Nephron progenitor cell (in vitro differentiated cells): ENCODE measurements around the gene UGP2.
"Not testable (repeated sequence)": the region's sequence is repeated elsewhere in the genome, so short reads cannot be mapped to it uniquely, and the experiment has no call there.

Experiments used
- DNase-seq: peaks from one replicate; pipeline ENCODE4 v3.0.0; 2021
- H3K27ac Mint-ChIP-seq: 2 replicates; pipeline ENCODE4 v1.8.0; 2021; ENCODE audit warnings: mild to moderate bottlenecking, moderate library complexity, mixed read lengths
- H3K27me3 Mint-ChIP-seq: 2 replicates; pipeline ENCODE4 v1.8.0; 2021; ENCODE audit warnings: mild to moderate bottlenecking, low read depth, mixed read lengths; ENCODE audit not compliant: poor library complexity
- H3K36me3 Mint-ChIP-seq: 2 replicates; pipeline ENCODE4 v1.8.0; 2021; ENCODE audit warnings: low read depth, mixed read lengths
- H3K4me1 Mint-ChIP-seq: 2 replicates; pipeline ENCODE4 v1.8.0; 2021; ENCODE audit warnings: mixed read lengths
- H3K4me3 Mint-ChIP-seq: 2 replicates; pipeline ENCODE4 v1.8.0; 2021; ENCODE audit warnings: mild to moderate bottlenecking, moderate library complexity, mixed read lengths
- H3K9me3 Mint-ChIP-seq: 2 replicates; pipeline ENCODE4 v1.8.0; 2021; ENCODE audit warnings: mild to moderate bottlenecking, moderate library complexity, mixed read lengths
- CTCF ChIP-seq: fragments of 200-600 bp; sonication (generic); IDR thresholded peaks from 2 replicates; pipeline ENCODE4 v1.5.0; 2021; ENCODE audit warnings: antibody characterized with exemption

Gene UGP2

GRCh38 chr2:63899639-63900038 is 57.9 kb downstream of the UGP2 start:
- Mint-ChIP-seq H3K36me3 (peaks cover 87% of the 10 kb centered on the region), H3K9me3 (peaks cover 35% of the 10 kb centered on the region), H3K27ac (no peak overlapping the region), H3K27me3 (no peaks in the 10 kb centered on the region), H3K4me1 (no peaks in the 10 kb centered on the region), H3K4me3 (no peak overlapping the region)
- no peak for TF ChIP-seq CTCF
- DNase-seq: no peak

- Mint-ChIP-seq H3K4me1 (no peaks in the 10 kb centered on the region), H3K9me3 (peaks cover 53% of the 10 kb centered on the region), H3K27ac (no peak overlapping the region), H3K27me3 (no peaks in the 10 kb centered on the region), H3K36me3 (peaks cover 91% of the 10 kb centered on the region), H3K4me3 (no peak overlapping the region)
- DNase-seq: no peak
- TF ChIP-seq CTCF: no peak
These were observed 60.5 kb downstream of the UGP2 start for GRCh38 chr2:63902149-63902548.

GRCh38 chr2:63903003-63903402 is 61.3 kb downstream of the UGP2 start:
- Mint-ChIP-seq H3K36me3 (peaks cover 93% of the 10 kb centered on the region), H3K4me1 (no peaks in the 10 kb centered on the region), H3K9me3 (peaks cover 53% of the 10 kb centered on the region), H3K27ac (no peak overlapping the region), H3K4me3 (no peak overlapping the region), H3K27me3 (no peaks in the 10 kb centered on the region)
- no peak for TF ChIP-seq CTCF
- DNase-seq: no peak

- H3K9me3 Mint-ChIP-seq: no peaks in the 10 kb centered on the region
- no peak overlapping the region for H3K4me3 Mint-ChIP-seq
- no peaks in the 10 kb centered on the region for H3K27me3 Mint-ChIP-seq
- H3K27ac Mint-ChIP-seq: no peak overlapping the region
- H3K4me1 Mint-ChIP-seq: no peaks in the 10 kb centered on the region
- no peak for TF ChIP-seq CTCF
- H3K36me3 Mint-ChIP-seq: peaks cover 63% of the 10 kb centered on the region
- DNase-seq: no peak
These were observed 72.6 kb downstream of the UGP2 start for GRCh38 chr2:63914311-63914710.

GRCh38 chr2:63926815-63927214 is 85.1 kb downstream of the UGP2 start:
- peaks cover 9% of the 10 kb centered on the region for H3K27me3 Mint-ChIP-seq
- peak overlapping the region; percentile 54 for H3K27ac Mint-ChIP-seq
- H3K36me3 Mint-ChIP-seq: peaks cover 83% of the 10 kb centered on the region
- H3K9me3 Mint-ChIP-seq: peaks cover 40% of the 10 kb centered on the region
- H3K4me1 Mint-ChIP-seq: no peaks in the 10 kb centered on the region
- no peak for TF ChIP-seq CTCF
- no peak for DNase-seq
- H3K4me3 Mint-ChIP-seq: no peak overlapping the region

- not testable (repeated sequence) for H3K27ac Mint-ChIP-seq, DNase-seq, H3K4me1 Mint-ChIP-seq, H3K4me3 Mint-ChIP-seq, H3K27me3 Mint-ChIP-seq
- H3K9me3 Mint-ChIP-seq: peaks cover 45% of the 10 kb centered on the region
- H3K36me3 Mint-ChIP-seq: peaks cover 89% of the 10 kb centered on the region
These were observed 90.4 kb downstream of the UGP2 start for GRCh38 chr2:63932104-63932503.
